ENCODE results near the gene SHANK2.
"Not testable (repeated sequence)": the region's sequence is repeated elsewhere in the genome, so short reads cannot be mapped to it uniquely, and the experiment has no call there.

SHANK2 gene

GRCh38 chr11:71242391-71242790, 10.0 kb downstream of the SHANK2 start:
- no peak for DNase-seq

- no peak for DNase-seq
These were observed 10.6 kb downstream of the SHANK2 start for GRCh38 chr11:71241721-71242259.

- DNase-seq = no peak
These were observed 11.3 kb downstream of the SHANK2 start for GRCh38 chr11:71240865-71241691.

GRCh38 chr11:71240061-71240690, 12.2 kb downstream of the SHANK2 start:
- no peak for DNase-seq

GRCh38 chr11:71239581-71239980, 12.8 kb downstream of the SHANK2 start:
- no peak for DNase-seq

- no peak for DNase-seq
These were observed 13.4 kb downstream of the SHANK2 start for GRCh38 chr11:71238941-71239340.

- no peak for DNase-seq
These were observed 14.0 kb downstream of the SHANK2 start for GRCh38 chr11:71238285-71238875.

- DNase-seq = no peak
These were observed 14.5 kb downstream of the SHANK2 start for GRCh38 chr11:71237853-71238252.

GRCh38 chr11:71236836-71237475, 15.4 kb downstream of the SHANK2 start:
- no peak for DNase-seq

- DNase-seq = no peak
These were observed 16.7 kb downstream of the SHANK2 start for GRCh38 chr11:71235719-71236118.

- not testable (repeated sequence) for DNase-seq
These were observed 18.2 kb downstream of the SHANK2 start for GRCh38 chr11:71233896-71234852.

GRCh38 chr11:71232364-71232763, 20.0 kb downstream of the SHANK2 start:
- DNase-seq = no peak

- DNase-seq = no peak
These were observed 23.4 kb downstream of the SHANK2 start for GRCh38 chr11:71228961-71229360.

- no peak for DNase-seq
These were observed 25.2 kb downstream of the SHANK2 start for GRCh38 chr11:71227058-71227659.

GRCh38 chr11:71223671-71224660, 28.4 kb downstream of the SHANK2 start:
- no peak for DNase-seq

- no peak for DNase-seq
These were observed 29.3 kb downstream of the SHANK2 start for GRCh38 chr11:71223081-71223405.

GRCh38 chr11:71222318-71223080, 29.9 kb downstream of the SHANK2 start:
- DNase-seq = no peak

GRCh38 chr11:71221821-71222220, 30.6 kb downstream of the SHANK2 start:
- no peak for DNase-seq

GRCh38 chr11:71221201-71221600, 31.2 kb downstream of the SHANK2 start:
- DNase-seq = no peak

All from NCI-H524 treated with DMSO at 0.1 percent for 48 hours (cell line).